KG1 (cell line): ENCODE results near the gene KIFC3.
"Not testable (repeated sequence)": the region's sequence is repeated elsewhere in the genome, so short reads cannot be mapped to it uniquely, and the experiment has no call there.

Source experiments
- DNase-seq: peaks from one replicate; lab custom pipeline; 2025; lab: John Stamatoyannopoulos, UW

KIFC3 gene, protein sequence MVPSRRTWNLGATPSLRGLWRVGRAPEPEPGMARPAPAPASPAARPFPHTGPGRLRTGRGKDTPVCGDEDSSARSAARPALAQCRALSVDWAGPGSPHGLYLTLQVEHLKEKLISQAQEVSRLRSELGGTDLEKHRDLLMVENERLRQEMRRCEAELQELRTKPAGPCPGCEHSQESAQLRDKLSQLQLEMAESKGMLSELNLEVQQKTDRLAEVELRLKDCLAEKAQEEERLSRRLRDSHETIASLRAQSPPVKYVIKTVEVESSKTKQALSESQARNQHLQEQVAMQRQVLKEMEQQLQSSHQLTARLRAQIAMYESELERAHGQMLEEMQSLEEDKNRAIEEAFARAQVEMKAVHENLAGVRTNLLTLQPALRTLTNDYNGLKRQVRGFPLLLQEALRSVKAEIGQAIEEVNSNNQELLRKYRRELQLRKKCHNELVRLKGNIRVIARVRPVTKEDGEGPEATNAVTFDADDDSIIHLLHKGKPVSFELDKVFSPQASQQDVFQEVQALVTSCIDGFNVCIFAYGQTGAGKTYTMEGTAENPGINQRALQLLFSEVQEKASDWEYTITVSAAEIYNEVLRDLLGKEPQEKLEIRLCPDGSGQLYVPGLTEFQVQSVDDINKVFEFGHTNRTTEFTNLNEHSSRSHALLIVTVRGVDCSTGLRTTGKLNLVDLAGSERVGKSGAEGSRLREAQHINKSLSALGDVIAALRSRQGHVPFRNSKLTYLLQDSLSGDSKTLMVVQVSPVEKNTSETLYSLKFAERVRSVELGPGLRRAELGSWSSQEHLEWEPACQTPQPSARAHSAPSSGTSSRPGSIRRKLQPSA

DNA sequence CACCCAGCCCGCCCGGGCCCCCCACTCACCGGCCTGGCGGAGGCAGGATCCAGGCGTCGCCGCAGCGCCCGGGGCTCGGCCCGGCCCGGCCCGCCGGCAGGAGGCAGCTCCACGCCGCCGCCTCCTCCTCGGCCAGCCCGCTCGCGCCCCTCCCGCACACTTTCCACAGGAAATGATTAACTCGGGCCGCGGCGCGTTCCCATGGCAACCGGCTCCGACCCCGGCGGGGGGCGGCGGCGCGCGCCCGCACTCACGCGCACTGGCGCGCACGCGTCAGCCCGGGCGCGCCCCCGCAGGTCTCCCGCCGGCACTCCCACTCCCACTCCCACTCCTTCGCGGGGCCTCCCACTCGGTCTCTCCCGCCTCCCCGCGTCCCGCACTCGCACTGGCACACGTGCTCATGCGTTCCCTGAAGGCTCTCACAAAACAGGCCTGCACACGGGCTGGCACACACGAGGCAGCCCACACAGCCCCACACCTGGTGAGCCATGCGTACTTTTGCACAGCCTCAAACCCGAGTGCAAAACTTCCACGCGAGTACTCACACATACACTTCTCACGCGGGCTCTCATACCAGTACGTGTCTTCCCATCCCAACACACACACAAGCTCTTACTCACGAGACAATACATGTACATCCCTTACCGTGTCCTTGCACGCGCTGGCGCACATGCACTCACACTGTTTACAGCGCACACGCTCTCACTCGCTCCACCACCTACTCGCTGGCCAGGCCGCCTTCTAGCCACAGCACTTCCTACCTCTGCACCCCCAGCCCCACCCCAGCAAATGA, at the start of gene KIFC3:
KIFC3 (minus strand) TSS at position 151 of the 793 bp plus-strand sequence. CDS start 4,248 bp downstream, outside the sequence.
- no peak for DNase-seq

DNA sequence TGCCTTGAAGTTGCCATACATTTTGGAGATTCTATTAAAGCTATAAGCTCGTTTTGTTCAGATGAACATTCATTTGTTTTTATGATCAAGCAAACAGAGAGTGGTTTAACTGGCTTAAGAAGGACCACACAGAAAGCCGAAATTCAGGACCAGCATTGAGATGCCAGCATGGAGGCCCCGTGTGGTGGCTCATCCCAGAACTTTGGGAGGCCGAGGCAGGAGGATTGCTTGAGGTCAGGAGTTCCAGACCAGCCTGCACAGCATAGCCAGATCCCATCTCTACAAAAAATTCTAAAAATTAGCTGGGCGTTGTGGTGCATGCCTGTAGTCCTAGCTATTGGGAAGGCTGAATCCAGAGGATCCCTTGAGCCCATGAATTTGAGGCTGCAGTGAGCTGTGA, 45.9 kb upstream of the KIFC3 start:
- no peak for DNase-seq

DNA sequence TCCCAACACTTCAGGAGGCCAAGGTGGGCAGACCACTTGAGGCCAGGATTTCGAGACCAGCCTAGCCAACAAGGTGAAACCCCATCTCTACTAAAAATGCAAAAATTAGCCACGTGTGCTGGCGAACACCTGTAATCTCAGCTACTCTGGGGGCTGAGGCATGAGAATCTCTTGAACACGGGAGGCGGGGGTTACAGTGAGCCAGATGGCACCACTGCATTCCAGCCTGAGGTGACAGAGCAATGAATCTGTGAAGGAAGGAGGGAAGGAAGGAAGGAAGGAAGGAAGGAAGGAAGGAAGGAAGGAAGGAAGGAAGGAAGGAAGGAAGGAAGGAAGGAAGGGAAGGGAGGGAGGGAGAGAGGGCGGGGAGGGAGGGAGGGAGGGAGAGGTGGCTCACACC, 44.6 kb upstream of the KIFC3 start:
- not testable (repeated sequence) for DNase-seq

DNA sequence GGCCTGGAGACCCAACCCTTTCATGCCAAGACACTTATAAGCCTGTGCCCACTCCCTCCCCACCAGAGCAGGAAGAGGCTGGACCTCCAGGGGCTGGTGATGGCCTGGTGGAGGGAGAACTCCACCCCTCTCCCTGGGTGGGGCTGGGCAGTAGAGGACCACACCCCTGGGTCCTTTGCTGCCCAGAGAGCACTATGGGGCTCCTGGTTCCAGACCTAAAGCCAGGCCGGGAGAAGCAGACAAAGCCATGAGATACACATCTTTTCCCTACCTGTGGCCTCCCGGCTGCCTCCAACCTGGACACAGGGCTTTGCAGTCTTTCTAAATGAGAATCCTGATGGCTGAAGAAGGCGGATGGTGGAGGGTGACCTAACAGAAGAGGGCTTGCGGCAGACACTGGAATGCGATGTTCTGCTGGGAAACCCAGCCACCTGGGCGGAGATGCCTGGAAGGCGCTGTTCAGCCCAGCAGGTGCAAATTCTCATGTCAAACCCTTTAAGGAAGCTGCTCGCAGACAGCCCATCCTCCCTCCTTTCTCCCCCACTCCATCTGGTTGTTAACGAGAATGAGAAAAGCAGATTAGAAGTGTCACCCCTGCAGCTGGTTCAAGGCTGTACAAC, 43.9 kb upstream of the KIFC3 start:
- no peak for DNase-seq

DNA sequence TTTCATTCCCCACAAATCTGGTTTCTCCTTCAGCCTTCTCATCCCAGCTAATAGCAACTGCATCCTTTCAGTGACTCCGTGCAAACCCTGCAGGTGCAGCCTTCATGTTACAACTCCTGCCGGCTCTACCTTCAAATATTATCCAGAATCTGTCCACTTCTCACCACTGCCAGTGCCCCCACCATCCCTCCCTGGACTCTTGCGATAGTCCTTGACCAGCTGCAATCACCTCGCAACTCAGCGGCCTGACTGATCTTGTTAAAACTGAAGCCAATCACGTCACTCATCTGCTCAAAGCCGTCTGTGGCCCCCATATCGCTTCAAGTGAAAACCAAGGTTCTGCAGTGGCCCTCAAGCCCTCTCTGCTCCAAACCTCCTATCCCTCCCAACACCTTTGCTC, 42.8 kb upstream of the KIFC3 start:
- DNase-seq, result no peak

DNA sequence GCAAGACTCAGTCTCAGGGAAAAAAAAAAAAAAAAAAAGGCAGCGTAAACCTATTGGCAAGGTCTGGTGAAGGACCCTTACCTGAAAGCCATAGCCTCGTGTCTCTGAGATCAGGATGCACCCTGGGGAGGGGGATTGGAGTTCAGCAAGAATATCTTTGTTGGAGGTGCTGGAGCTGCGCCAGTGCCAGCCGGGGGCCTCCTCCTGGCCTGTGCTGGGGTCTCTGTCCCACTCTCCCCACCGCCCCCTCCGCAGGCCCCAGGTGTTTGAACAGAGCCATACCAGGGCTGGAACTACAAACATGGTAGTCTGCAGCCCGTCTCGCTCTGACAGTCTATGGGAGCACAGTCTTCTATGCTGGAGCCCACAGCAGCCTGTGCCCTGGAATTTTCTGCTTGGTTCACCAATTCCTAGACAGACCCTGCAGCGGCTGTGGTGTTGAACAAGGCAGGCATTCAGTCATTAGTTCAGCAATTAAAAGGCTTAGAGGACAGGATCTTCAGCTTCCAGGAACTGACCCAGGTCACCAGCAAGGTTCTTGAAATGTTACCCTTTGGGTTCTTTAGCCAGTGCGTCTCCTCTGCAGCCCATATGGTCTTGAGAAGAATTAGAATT, 42.2 kb upstream of the KIFC3 start:
- DNase-seq, result no peak

DNA sequence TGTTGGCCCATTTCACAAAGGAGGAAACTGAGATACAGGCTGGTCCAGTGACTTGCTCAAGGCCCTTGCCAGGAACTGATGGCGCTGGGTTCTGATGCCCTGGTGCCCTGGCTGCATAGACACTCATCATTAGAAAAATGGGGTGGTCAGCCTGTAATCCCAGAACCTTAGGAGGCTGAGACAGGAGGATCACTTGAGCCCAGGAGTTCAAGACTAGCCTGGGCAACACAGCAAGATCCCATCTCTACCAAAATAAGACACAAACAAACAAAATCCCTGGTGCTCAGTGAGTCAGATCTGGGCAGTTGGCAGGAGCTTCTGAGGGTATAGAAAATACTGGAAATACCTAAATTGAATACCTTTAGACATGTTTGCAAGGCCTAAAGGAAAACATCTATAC, 41.1 kb upstream of the KIFC3 start:
- DNase-seq, result no peak

DNA sequence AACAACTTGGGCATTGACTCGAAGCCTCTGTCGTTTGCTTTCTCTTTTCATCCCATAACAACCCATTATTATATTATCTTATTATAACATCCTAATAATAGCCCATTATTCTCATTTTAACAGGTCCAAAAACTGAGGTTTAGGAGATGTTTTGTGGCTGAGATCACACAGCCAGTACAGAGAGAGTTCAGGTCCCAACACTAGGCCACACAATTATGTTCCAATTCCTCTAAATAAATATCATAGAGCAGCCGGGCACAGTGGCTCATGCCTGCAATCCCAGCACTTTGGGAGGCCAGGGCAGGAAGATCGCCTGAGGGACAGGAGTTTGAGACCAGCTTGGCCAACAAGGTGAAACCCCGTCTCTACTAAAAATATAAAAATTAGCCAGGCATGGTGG, 40.3 kb upstream of the KIFC3 start:
- no peak for DNase-seq

DNA sequence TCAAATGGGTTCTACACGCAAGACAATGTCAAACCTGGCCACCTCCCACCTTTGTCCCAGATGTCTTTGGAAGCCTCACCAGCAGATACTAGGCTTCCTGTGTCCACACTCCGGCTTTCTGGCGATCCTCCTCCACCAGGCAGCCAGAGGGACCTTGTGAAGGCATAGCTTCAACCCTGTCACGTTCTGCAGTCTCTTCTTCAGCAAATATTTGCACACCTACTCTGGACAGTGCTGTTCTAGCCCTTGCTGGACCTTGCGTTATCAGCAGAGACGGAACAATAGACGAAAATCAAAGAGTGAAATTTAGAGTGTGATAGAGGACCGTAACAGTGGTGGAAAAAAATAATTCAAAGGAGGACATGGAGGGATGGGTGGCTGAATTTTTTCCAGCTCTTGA, 38.5 kb upstream of the KIFC3 start:
- DNase-seq, result no peak

DNA sequence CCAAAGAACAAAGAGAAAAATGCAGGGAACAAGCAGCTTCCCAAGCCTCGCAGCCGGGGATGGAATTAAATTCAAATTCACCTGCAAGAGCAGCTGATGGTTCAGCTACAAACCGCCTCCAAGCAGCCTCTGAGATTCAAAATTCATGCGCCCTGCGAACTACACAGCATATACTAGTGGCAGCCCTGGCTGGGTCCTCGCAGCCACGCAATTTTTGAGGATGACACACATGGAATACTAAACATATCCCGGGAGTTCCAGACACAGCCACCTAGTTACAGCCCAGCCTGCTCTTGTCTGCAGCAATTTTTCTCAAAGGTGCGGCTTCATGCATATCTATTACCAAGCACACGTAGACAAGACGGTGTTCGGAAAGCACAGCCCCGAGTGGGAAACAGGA, 35.9 kb upstream of the KIFC3 start:
- DNase-seq, result no peak

DNA sequence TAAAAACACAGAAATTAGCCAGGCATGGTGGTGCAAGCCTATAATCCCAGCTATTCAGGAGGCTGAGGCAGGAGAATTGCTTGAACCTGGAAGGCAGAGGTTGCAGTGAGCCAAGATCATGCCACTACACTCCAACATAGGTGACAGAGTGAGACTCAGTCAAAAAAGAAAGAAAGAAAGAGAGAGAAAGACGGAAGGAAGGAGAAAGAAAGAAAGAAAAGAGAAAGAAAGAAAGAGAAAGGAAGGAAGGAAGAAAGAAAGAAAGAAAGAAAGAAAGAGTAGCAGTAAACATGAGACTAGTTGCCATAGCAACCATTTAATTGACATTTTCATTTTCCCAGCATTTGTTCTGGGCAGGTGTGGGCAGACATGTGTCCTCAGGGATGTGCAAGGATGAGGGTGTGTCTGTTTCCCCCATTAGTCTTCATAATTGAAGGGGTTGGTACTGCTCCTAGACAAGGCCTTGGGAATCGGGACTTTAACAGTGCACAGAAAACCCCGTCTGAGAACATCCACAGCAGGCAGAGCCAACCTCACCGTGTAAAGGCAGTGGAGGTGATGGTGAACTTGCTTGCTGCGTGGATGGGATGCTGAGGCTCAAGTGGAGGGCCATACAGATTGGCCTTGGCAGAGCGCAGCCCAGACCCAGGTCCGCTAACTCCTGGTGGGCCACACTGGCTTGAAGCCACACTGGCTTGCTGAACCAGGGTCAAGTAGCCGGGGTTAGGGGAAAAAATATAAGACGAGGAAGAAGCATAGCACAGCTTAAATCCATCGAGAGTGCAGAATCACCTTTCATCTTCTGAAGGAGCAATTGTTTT, 35.2 kb upstream of the KIFC3 start:
- DNase-seq, result no peak

DNA sequence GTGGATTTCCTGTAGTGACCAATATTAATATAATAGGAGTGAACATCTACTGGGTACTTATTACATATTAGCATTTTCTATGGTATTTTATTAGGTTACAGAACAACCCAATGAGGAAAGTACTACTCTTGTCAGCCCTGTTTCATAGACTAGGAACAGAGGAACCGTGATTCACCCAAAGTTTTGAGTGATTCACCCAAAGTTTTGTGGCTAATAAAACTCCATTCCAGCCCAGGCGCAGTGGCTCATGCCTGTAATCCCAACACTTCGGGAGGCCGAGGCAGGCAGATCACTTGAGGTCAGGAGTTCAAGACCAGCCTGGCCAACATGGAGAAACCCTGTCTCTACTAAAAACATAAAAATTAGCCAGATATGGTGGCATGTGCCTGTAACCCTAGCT, 33.1 kb upstream of the KIFC3 start:
- not testable (repeated sequence) for DNase-seq

DNA sequence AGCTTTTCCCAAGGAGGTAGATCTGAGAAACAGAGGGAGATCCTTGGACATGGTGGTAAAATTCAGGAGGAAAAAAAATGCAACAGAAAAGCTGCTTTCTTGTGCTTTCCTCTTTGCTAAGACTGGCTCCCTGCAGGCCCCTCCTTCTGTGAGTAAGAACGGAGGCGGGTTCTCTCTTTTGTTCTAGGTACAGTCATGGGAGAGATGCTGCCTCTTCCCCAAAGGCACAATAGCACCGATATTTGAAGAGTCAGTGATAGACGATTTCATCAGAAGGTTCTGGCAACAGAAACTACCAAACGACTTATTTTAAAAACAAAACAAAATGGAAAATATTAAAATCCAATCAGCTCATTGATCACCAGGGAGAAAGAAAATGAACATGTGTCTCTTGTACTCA, 32.6 kb upstream of the KIFC3 start:
- DNase-seq, result no peak

DNA sequence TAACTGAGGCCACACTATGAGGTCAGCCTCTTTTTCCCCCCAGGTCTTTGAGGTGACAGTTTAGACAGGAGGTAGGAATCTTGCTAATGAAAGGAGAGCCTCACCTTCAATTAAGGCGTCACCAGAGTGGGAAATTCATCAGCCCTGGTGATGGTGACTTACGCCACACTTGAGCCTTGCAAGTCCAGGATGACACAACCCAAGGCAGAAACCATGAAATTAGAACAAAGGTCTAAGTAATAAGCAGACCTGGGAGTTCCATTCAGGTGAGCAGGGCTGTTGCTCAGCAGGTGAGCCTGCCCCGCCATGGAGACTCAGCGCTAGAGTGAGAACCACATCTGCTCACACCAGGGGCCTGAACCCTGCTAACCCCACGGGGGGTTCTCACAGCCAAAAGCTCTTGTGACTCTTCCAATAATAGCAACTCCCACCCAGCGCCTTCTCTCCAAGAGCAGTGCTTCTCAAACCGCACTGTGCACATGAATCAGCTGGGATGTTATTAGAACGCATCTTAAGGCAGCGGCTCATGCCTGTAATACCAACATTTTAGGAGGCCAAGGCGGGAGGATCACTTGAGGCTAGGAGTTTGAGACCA, 28.7 kb upstream of the KIFC3 start:
- DNase-seq, result no peak

DNA sequence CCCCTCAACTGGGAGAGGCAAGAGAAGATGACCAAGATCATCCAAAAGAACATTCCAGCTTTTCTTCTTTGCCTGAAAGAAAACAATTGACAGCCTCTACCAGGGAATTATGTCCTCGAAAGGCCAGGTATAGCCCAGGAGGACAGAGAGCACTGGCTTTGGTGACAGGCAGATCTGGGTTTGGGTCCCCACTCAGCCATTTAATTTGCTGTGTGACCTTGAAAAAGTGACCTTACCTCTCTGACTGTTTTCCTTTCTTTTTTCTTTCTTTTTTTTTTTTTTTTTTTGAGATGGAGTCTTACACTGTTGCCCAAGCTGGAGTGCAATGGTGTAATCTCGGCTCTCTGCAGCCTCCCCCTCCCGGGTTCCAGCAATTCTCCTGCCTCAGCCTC, 27.7 kb upstream of the KIFC3 start:
- DNase-seq, result no peak

DNA sequence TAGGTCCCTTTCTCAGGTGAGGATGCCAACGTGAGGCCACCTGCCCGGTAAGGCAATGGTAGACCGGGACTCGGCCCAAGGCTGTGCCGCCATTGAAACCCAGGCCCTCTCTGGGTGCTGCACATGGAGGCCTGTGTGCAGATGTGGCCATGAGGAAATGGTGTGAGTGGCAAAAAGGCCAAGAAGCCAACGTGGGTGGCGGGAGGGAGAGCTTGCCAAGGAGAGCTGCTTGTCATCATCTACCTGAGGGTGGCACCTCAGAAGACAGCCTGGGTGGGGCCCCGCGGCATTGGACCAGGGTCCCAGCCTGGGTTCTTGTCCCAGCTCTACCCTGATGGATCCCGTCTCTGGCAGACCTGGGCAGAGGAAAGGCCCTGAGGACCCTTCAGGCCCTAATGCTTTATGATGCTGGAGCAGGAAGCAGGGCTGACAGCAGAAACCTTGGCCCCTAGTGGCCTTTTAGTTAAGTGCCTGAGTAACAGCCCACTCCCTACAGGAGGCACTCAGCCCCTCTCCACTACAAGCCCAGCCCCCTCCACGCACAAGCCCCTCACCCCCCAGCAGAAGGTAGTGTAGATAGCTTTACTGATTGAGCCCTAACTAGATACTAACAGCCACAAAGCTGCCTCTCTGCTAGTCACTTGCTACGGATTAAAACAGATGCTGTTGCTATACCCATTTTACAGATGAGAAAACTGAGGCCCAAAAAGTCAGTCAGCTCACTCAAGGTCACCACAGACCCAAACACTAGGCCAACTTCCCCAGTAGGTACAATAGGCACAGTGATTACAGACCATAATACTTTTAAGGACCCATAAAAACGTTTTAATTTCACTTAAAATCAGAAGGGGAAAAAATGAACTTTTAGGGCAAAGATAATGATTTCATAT, 26.2 kb upstream of the KIFC3 start:
- no peak for DNase-seq

DNA sequence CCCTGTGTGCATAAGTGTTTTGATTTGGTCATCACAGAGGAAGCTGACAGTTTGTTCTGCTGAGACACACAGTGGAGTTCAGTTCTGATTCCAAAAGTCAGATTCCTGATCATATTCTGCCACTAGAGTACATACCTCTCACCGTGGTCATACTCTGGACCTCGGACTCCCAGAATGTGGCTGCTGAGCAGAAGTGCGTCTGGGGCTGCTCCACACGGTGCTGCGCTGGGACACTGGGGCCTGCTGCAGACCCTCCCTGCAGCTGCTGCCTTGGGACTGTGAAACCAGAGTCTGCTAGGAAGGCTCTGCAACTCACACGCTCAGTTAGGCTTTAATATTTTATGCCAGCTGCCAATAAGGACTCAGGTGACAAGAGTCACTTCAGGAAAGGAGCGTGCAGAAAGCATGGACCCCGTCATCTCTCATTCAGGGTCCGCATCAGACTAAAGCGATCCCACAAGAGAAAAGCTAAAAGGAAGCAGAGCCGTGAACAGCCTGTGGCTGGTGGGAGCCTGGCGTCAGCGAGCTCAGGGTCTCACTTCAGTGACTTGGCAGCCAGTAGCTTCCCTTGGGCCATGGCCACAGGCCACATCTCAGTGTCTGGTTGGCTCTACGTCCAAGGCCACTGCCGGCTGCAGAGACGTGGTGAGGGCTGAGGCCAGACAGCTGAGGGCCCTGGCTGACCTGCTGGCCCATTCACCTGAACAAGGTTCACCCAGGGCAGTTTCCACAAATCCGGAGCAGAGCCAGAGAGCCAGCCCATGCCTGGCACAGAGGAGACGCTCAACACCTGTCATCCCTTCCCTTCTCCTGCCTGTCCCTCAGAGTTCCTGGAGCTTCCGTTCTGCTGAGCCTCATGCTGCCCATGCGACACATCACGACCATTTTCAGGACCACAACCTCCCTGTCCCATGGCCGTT, 24.7 kb upstream of the KIFC3 start:
- no peak for DNase-seq

DNA sequence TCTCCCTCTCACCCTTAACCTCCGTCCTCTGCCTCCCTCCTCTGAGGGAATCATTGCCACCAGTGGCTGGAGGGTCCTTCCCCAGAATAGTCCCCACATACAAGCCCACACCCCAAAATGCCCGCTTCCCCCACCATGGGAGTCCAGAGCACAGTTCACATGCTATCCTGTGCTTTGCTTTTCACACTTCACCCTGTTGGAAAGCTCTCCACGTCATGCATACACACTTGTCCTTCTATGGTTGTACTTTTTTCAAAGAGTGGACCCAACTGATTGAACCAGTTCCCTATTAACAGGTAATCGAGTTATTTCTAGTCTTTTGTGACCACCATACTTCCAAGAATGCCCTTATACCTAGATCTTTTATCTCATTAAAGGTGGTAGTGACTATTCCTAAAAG, 23.8 kb upstream of the KIFC3 start:
- DNase-seq, result no peak
